Smooth muscle cell (in vitro differentiated cells): ENCODE measurements around the gene SMYD4. TPM values are rescaled to one million over a fixed set of nuclear protein-coding genes. Genes with fewer than 3 reads are reported as not detected.
"Not testable (repeated sequence)": the region's sequence is repeated elsewhere in the genome, so short reads cannot be mapped to it uniquely, and the experiment has no call there.

ENCODE experiments used
- DNase-seq: peaks from one replicate; lab custom pipeline; 2025; ENCODE audit not compliant: unreplicated experiment; lab: John Stamatoyannopoulos, UW
- H2AFZ ChIP-seq: fragments of 200-600 bp; sonication (generic); 2 replicates; pipeline ENCODE4 v1.6.0; 2016; ENCODE audit warnings: antibody characterized with exemption, low read depth, mild to moderate bottlenecking
- H3F3A ChIP-seq: fragments of 200-600 bp; sonication (generic); 2 replicates; pipeline ENCODE4 v1.6.0; 2017; ENCODE audit warnings: antibody characterized with exemption, low read depth
- H3K27ac ChIP-seq: fragments of 200-600 bp; sonication (generic); 2 replicates; pipeline ENCODE4 v1.5.1; 2016; ENCODE audit warnings: low read depth, mild to moderate bottlenecking
- H3K27me3 ChIP-seq: fragments of 200-600 bp; sonication (generic); 2 replicates; pipeline ENCODE4 v1.6.1; 2016; ENCODE audit warnings: low read depth, mild to moderate bottlenecking
- H3K36me3 ChIP-seq: fragments of 200-600 bp; sonication (generic); 2 replicates; pipeline ENCODE4 v1.5.1; 2016; ENCODE audit warnings: low read depth
- H3K4me1 ChIP-seq: fragments of 200-600 bp; sonication (generic); 2 replicates; pipeline ENCODE4 v1.5.1; 2016; ENCODE audit warnings: low read depth
- H3K4me2 ChIP-seq: fragments of 200-600 bp; sonication (generic); 2 replicates; pipeline ENCODE4 v1.6.0; 2016; ENCODE audit warnings: mild to moderate bottlenecking
- H3K4me3 ChIP-seq: fragments of 200-600 bp; sonication (generic); 2 replicates; pipeline ENCODE4 v1.5.1; 2016; ENCODE audit warnings: mild to moderate bottlenecking
- H3K79me2 ChIP-seq: fragments of 200-600 bp; sonication (generic); 2 replicates; pipeline ENCODE4 v1.6.0; 2016; ENCODE audit warnings: low read depth, mild to moderate bottlenecking
- H3K9ac ChIP-seq: fragments of 200-600 bp; sonication (generic); 2 replicates; pipeline ENCODE4 v1.6.0; 2016; ENCODE audit warnings: low read depth
- H3K9me3 ChIP-seq: fragments of 200-600 bp; sonication (generic); replicated peaks from 2 replicates; pipeline ENCODE4 v1.5.1; 2016; ENCODE audit warnings: low read depth
- H4K20me1 ChIP-seq: fragments of 200-600 bp; sonication (generic); 2 replicates; pipeline ENCODE4 v1.6.0; 2016; ENCODE audit warnings: low read depth
- CTCF ChIP-seq: fragments of 200-600 bp; sonication (generic); IDR thresholded peaks from 2 replicates; pipeline ENCODE4 v1.5.1; 2017; ENCODE audit warnings: borderline replicate concordance, mild to moderate bottlenecking, antibody characterized with exemption; ENCODE audit not compliant: insufficient read depth, poor library complexity, severe bottlenecking
- whole genome bisulfite sequencing: methylation state at CpG from one replicate; pipeline ENCODE4 v1.1.7; 2016; ENCODE audit warnings: low lambda C conversion rate; 5-methylcytosine and 5-hydroxymethylcytosine counted together
- polyA plus RNA-seq: library from polyadenylated mRNA; unstranded; fragments of >200 nt; fragmentation: Nextera tagmentation; extraction: Ambion mirVana; gene quantifications from 2 replicates; pipeline ENCODE4 v1.2.1, GENCODE V29; 2016
- total RNA-seq: library from RNA; depleted of rRNA; stranded (reverse); fragments of >200 nt; gene quantifications from 2 replicates; pipeline ENCODE4 v1.2.3, GENCODE V29; 2014

Gene SMYD4
- total and polyA plus RNA-seq, 2 experiments from 2014 or later: 9.5 to 11.1 TPM

GRCh38 chr17:1767358-1767757, 62.3 kb downstream of the SMYD4 start:
- WGBS: 97% methylated on average over 12 of the region's 12 CpGs
- Histone ChIP-seq H3K9ac (no peak overlapping the region), H4K20me1 (no peaks in the 10 kb centered on the region), H3K36me3 (no peaks in the 10 kb centered on the region), H3K4me1 (peaks cover 14% of the 10 kb centered on the region), H3K9me3 (no peaks in the 10 kb centered on the region), H3K4me2 (no peak overlapping the region), H3K27ac (no peak overlapping the region), H3K79me2 (no peaks in the 10 kb centered on the region), H2AFZ (no peak overlapping the region), H3F3A (peaks cover 8% of the 10 kb centered on the region), H3K27me3 (no peaks in the 10 kb centered on the region), H3K4me3 (no peak overlapping the region)
- TF ChIP-seq CTCF: peak; percentile 14
- DNase-seq: no peak

- no peak for DNase-seq
- H2AFZ ChIP-seq: no peak overlapping the region
- H3F3A ChIP-seq: peaks cover 8% of the 10 kb centered on the region
- H3K4me2 ChIP-seq: no peak overlapping the region
- H3K9me3 ChIP-seq: no peaks in the 10 kb centered on the region
- no peaks in the 10 kb centered on the region for H3K27me3 ChIP-seq
- no peaks in the 10 kb centered on the region for H3K79me2 ChIP-seq
- H3K27ac ChIP-seq: no peak overlapping the region
- no peak overlapping the region for H3K9ac ChIP-seq
- no peaks in the 10 kb centered on the region for H4K20me1 ChIP-seq
- H3K36me3 ChIP-seq: no peaks in the 10 kb centered on the region
- WGBS: 77% methylated on average over 16 of the region's 21 CpGs
- H3K4me3 ChIP-seq: no peak overlapping the region
- peaks cover 18% of the 10 kb centered on the region for H3K4me1 ChIP-seq
- TF ChIP-seq CTCF: no peak
Observed at GRCh38 chr17:1766382-1767135, 63.1 kb downstream of the SMYD4 start.

GRCh38 chr17:1765576-1765975, 64.1 kb downstream of the SMYD4 start:
- 77% methylated on average over 3 of the region's 3 CpGs for WGBS
- no peak for DNase-seq

GRCh38 chr17:1764705-1765104, 65.0 kb downstream of the SMYD4 start:
- H3K27ac ChIP-seq: peak overlapping the region; percentile 84
- not testable (repeated sequence) for H3F3A ChIP-seq, H2AFZ ChIP-seq, H3K27me3 ChIP-seq, H3K9me3 ChIP-seq, H3K79me2 ChIP-seq, H3K36me3 ChIP-seq, DNase-seq, H4K20me1 ChIP-seq, H3K9ac ChIP-seq
- peaks cover 18% of the 10 kb centered on the region for H3K4me1 ChIP-seq
- WGBS: 82% methylated on average over 6 of the region's 7 CpGs
- peak overlapping the region; percentile 0 for H3K4me3 ChIP-seq
- H3K4me2 ChIP-seq: peak overlapping the region; percentile 82

More at GRCh38 chr17:1765576-1765975, 64.1 kb downstream of the SMYD4 start:
- TF ChIP-seq CTCF: no peak
- peaks cover 18% of the 10 kb centered on the region for H3K4me1 ChIP-seq
- no peaks in the 10 kb centered on the region for H3K9me3 ChIP-seq
- H3K27me3 ChIP-seq: no peaks in the 10 kb centered on the region
- H3K4me3 ChIP-seq: no peak overlapping the region
- no peaks in the 10 kb centered on the region for H3K36me3 ChIP-seq
- H4K20me1 ChIP-seq: no peaks in the 10 kb centered on the region
- no peaks in the 10 kb centered on the region for H3K79me2 ChIP-seq
- H3K27ac ChIP-seq: no peak overlapping the region
- peaks cover 8% of the 10 kb centered on the region for H3F3A ChIP-seq
- no peak overlapping the region for H2AFZ ChIP-seq
- H3K4me2 ChIP-seq: no peak overlapping the region
- H3K9ac ChIP-seq: no peak overlapping the region
